Measurements from ENCODE around the gene FAM120A. TPM values are rescaled to one million over a fixed set of nuclear protein-coding genes. Genes with fewer than 3 reads are reported as not detected.

FAM120A gene
- total RNA-seq, 4 donors from 2014 or later, result 44.4 to 94.7 (median 72.3) TPM

- no peaks in the 10 kb centered on the region for H3K9me3 ChIP-seq
- TF ChIP-seq CTCF (IDR thresholded peaks at IDR 0.05 in 4 of 5, conservative IDR thresholded peaks at IDR 0.05 in 1 of 5), result no peak
- TF ChIP-seq POLR2A (IDR thresholded peaks at IDR 0.05), result no peak
- H3K4me3 ChIP-seq, result peak overlapping the region; percentile 58 to 75 (median 70)
- no peak for DNase-seq
- peak; percentile 32 to 51 for ATAC-seq
- no peaks in the 10 kb centered on the region for H3K27me3 ChIP-seq
- in situ Hi-C loops (cut with MboI; ENCODE audit: low sequenced_read_pairs in 4 of 4) (no loop called here), intact Hi-C loops (cut with DNase I; ENCODE audit: low total_unique reads) (no loop called here)
- H3K36me3 ChIP-seq, result no peaks in the 10 kb centered on the region
- peak overlapping the region; percentile 76 to 85 (median 82) for H3K27ac ChIP-seq
- H3K4me1 ChIP-seq, result peaks cover 53 to 55% of the 10 kb centered on the region in 2 donors
Observed at GRCh38 chr9:93577078-93577974, 125.8 kb downstream of the FAM120A start.

GRCh38 chr9:93577975-93578682 lies 126.6 kb downstream of the FAM120A start:
- ATAC-seq (no peak), DNase-seq (no peak)
- H3K27me3 ChIP-seq, result no peaks in the 10 kb centered on the region
- peaks cover 58 to 59% of the 10 kb centered on the region in 2 donors for H3K4me1 ChIP-seq
- peak overlapping the region; percentile 76 to 85 (median 82) for H3K27ac ChIP-seq
- no peaks in the 10 kb centered on the region for H3K9me3 ChIP-seq
- H3K36me3 ChIP-seq, result no peaks in the 10 kb centered on the region
- in situ Hi-C loops (cut with MboI; ENCODE audit: low sequenced_read_pairs in 4 of 4), result no loop called here
- TF ChIP-seq CTCF (IDR thresholded peaks at IDR 0.05 in 4 of 5, conservative IDR thresholded peaks at IDR 0.05 in 1 of 5) (no peak), POLR2A (IDR thresholded peaks at IDR 0.05) (no peak)
- intact Hi-C loops (cut with DNase I; ENCODE audit: low total_unique reads), result loop anchor here (1.0 kb wide), 1 partner anchor 481 kb away; no protein-coding TSS in a partner anchor
- H3K4me3 ChIP-seq, result peak overlapping the region; percentile 58 to 75 (median 70)

- no peak for TF ChIP-seq CTCF (IDR thresholded peaks at IDR 0.05 in 4 of 5, conservative IDR thresholded peaks at IDR 0.05 in 1 of 5)
- TF ChIP-seq POLR2A (IDR thresholded peaks at IDR 0.05), result no peak
- DNase-seq (no peak), ATAC-seq (no peak)
- peak overlapping the region; percentile 76 to 85 (median 82) for H3K27ac ChIP-seq
- no peaks in the 10 kb centered on the region for H3K36me3 ChIP-seq
- no peaks in the 10 kb centered on the region for H3K9me3 ChIP-seq
- H3K4me1 ChIP-seq, result peaks cover 58 to 59% of the 10 kb centered on the region in 2 donors
- peak overlapping the region in 1 of 4 donors; percentile 74 for H3K4me3 ChIP-seq
- no peaks in the 10 kb centered on the region for H3K27me3 ChIP-seq
- intact Hi-C loops (cut with DNase I; ENCODE audit: low total_unique reads) (loop anchor here (1.0 kb wide), 1 partner anchor 482 kb away; no protein-coding TSS in a partner anchor), in situ Hi-C loops (cut with MboI; ENCODE audit: low sequenced_read_pairs in 4 of 4) (no loop called here)
Observed at GRCh38 chr9:93578844-93579243, 127.4 kb downstream of the FAM120A start.

- DNase-seq, result no peak
Observed at GRCh38 chr9:93579711-93580516, 128.4 kb downstream of the FAM120A start.

More at GRCh38 chr9:93579711-93580516, 128.4 kb downstream of the FAM120A start:
- Histone ChIP-seq H3K4me3 (no peak overlapping the region), H3K36me3 (no peaks in the 10 kb centered on the region), H3K9me3 (no peaks in the 10 kb centered on the region), H3K27ac (peak overlapping the region in 3 of 4 donors; percentile 37 to 84 (median 57)), H3K27me3 (no peaks in the 10 kb centered on the region), H3K4me1 (peaks cover 55 to 57% of the 10 kb centered on the region in 2 donors)
- TF ChIP-seq POLR2A (IDR thresholded peaks at IDR 0.05), result no peak
- TF ChIP-seq CTCF (IDR thresholded peaks at IDR 0.05 in 4 of 5, conservative IDR thresholded peaks at IDR 0.05 in 1 of 5), result no peak
- ATAC-seq, result no peak
- intact Hi-C loops (cut with DNase I; ENCODE audit: low total_unique reads) (no loop called here), in situ Hi-C loops (cut with MboI; ENCODE audit: low sequenced_read_pairs in 4 of 4) (no loop called here)
